Kidney (tissue), 14 donors: ENCODE measurements around the gene TRPV2. TPM values are rescaled to one million over a fixed set of nuclear protein-coding genes. Genes with fewer than 3 reads are reported as not detected.
"Not testable (repeated sequence)": the region's sequence is repeated elsewhere in the genome, so short reads cannot be mapped to it uniquely, and the experiment has no call there.

Experiments used
- DNase-seq, 5 donors: peaks; one replicate each; pipeline ENCODE4 v3.0.0-alpha.2; 2013 to 2020
- FAIRE-seq: peaks from 2 replicates; lab custom pipeline; 2012; peaks lifted over from hg19 to GRCh38; lab: Jason Lieb, UNC
- H3K27ac ChIP-seq, 2 donors: one replicate each; pipeline ENCODE4 v1.7.0; 2013; ENCODE audit warnings: low read depth in 2 of 2, low read length in 2 of 2, inconsistent platforms in 1 of 2
- H3K27me3 ChIP-seq: one replicate; pipeline ENCODE4 v1.7.1; 2013; ENCODE audit warnings: low read length, inconsistent platforms; ENCODE audit not compliant: control insufficient read depth, insufficient read depth
- H3K36me3 ChIP-seq, 3 donors: one replicate each; pipeline versions ENCODE4 v1.7.0 to v1.7.1; 2013; ENCODE audit warnings: low read length in 3 of 3, control low read depth in 1 of 3, inconsistent platforms in 1 of 3; ENCODE audit not compliant: insufficient read depth in 3 of 3, control insufficient read depth in 2 of 3
- H3K4me1 ChIP-seq, 3 donors: one replicate each; pipeline versions ENCODE4 v1.7.0 to v1.7.1; 2013; ENCODE audit warnings: low read length in 3 of 3, inconsistent platforms in 1 of 3, low read depth in 1 of 3; ENCODE audit not compliant: control insufficient read depth in 2 of 3, insufficient read depth in 2 of 3
- H3K4me3 ChIP-seq, 3 donors: one replicate each; pipeline versions ENCODE4 v1.7.0 to v1.8.1; 2013; ENCODE audit warnings: low read length in 3 of 3, control low read depth in 1 of 3, inconsistent platforms in 1 of 3
- H3K9ac ChIP-seq, 3 donors: one replicate each; pipeline versions ENCODE4 v1.7.0 to v1.7.1; 2013; ENCODE audit warnings: low read length in 3 of 3, control low read depth in 1 of 3, inconsistent platforms in 1 of 3
- H3K9me3 ChIP-seq, 3 donors: one replicate each; pipeline versions ENCODE4 v1.7.0 to v1.7.1; 2013; ENCODE audit warnings: low read length in 3 of 3, control low read depth in 1 of 3, inconsistent platforms in 1 of 3; ENCODE audit not compliant: control insufficient read depth in 2 of 3, insufficient read depth in 1 of 3
- intact Hi-C: fragments of 100-400 bp; cut with DNase I; formaldehyde crosslinking; loops from one replicate; pipeline ENCODE4 v1.11.1; 2022
- polyA plus RNA-seq: library from polyadenylated mRNA; stranded (reverse); fragments of 350-450 nt; fragmentation: Illumina TruSeq; extraction: RNeasy Lipid Tissue Mini Kit (QIAGEN cat#74804); gene quantifications from one replicate; pipeline ENCODE4 v1.2.3, GENCODE V29; 2014; ENCODE audit warnings: low read depth, low replicate concordance; ENCODE audit not compliant: insufficient read depth
- total RNA-seq: library from RNA; stranded (reverse); fragmentation: NEBNext Ultra II Directional; extraction: Animal tissue kit (Norgen Biotek cat#: 25700); gene quantifications from one replicate; pipeline ENCODE4 v1.2.1, GENCODE V29; 2021
- TF ChIP-seq, protein P1 (sequence below): IDR thresholded peaks from 3 replicates; pipeline ENCODE4 v1.5.1; 2012; ENCODE audit warnings: mild to moderate bottlenecking, moderate library complexity, borderline replicate concordance; ENCODE audit not compliant: insufficient read depth; ENCODE audit errors: extremely low read depth
- donor health status: control.
- donor health status: control.
- donor health status: control.
- donor health status: control.
- donor health status: control.
- donor health status: DM: yes; HTN: yes; CAD: no.
- donor health status: Normal renal cell carcinoma (clear cell type).

The TRPV2 gene
- total and polyA plus RNA-seq, 2 donors from 2014 or later = 8.6 to 18.2 TPM

DNA sequence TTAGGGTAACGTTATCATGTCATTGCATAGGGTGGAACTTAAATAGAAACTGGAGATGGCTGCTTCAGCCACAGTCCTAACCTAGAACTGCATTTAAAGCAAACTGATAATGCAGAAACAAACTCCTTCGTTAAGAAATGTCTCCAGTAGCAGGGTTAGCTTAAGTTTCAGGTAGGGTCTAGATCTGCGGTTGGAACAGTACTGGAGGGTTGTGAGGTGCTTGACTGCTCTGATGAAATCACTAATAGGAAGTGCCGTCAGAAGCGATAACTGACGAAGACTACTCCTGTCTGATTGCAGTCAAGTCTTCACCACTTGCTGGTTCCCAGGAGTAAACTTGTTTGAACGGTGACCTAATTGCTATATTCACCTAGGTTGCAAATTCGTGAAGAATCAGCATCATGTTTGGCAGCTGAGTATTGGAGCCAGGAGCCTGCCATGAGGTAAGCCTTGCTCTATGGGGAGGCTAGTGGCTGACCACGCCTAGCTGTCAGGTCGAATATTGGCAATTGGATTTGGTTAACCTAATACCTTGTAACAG, 24.5 kb downstream of the TRPV2 start:
- FAIRE-seq (no peak), DNase-seq (no peak)
- peaks cover 5 to 25% (median 15%) of the 10 kb centered on the region in 3 donors for H3K36me3 ChIP-seq
- peak overlapping the region in 1 of 2 donors; percentile 0 for H3K27ac ChIP-seq
- no peaks in the 10 kb centered on the region for H3K27me3 ChIP-seq
- H3K4me1 ChIP-seq = peaks cover 3 to 28% (median 8%) of the 10 kb centered on the region in 3 donors
- TF ChIP-seq, protein P1, sequence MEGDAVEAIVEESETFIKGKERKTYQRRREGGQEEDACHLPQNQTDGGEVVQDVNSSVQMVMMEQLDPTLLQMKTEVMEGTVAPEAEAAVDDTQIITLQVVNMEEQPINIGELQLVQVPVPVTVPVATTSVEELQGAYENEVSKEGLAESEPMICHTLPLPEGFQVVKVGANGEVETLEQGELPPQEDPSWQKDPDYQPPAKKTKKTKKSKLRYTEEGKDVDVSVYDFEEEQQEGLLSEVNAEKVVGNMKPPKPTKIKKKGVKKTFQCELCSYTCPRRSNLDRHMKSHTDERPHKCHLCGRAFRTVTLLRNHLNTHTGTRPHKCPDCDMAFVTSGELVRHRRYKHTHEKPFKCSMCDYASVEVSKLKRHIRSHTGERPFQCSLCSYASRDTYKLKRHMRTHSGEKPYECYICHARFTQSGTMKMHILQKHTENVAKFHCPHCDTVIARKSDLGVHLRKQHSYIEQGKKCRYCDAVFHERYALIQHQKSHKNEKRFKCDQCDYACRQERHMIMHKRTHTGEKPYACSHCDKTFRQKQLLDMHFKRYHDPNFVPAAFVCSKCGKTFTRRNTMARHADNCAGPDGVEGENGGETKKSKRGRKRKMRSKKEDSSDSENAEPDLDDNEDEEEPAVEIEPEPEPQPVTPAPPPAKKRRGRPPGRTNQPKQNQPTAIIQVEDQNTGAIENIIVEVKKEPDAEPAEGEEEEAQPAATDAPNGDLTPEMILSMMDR = no peak
- intact Hi-C loops = no loop called here
- peak overlapping the region; percentile 87 to 99 (median 89) for H3K9ac ChIP-seq
- H3K4me3 ChIP-seq = peak overlapping the region; percentile 89 to 99 (median 98)
- H3K9me3 ChIP-seq = no peaks in the 10 kb centered on the region

DNA sequence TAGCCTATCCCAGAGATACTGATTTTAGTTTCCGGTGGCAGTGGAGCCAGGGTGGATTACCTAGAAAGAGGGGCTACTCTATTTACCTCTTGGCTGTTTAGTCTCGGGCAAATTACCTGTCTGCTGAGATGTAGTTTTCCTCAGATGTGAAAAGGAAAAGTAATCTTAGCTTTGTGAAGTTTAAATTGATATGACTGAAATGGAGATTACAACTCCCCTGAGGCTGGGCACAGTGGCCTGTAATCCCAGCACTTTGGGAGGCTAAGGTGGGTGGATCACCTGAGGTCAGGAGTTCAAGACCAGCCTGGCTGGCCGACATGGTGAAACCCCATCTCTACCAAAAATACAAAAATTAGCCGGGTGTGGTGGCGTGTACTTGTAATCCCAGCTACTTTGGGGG, 25.0 kb downstream of the TRPV2 start:
- intact Hi-C loops, H3K27ac ChIP-seq, DNase-seq, H3K9me3 ChIP-seq, H3K27me3 ChIP-seq, FAIRE-seq: not testable (repeated sequence)
- H3K4me3 ChIP-seq = peak overlapping the region; percentile 89 to 99 (median 98)
- peaks cover 3 to 28% (median 8%) of the 10 kb centered on the region in 3 donors for H3K4me1 ChIP-seq
- H3K9ac ChIP-seq = peak overlapping the region in 2 of 3 donors; percentile 89 to 99
- peaks cover 5 to 25% (median 15%) of the 10 kb centered on the region in 3 donors for H3K36me3 ChIP-seq

DNA sequence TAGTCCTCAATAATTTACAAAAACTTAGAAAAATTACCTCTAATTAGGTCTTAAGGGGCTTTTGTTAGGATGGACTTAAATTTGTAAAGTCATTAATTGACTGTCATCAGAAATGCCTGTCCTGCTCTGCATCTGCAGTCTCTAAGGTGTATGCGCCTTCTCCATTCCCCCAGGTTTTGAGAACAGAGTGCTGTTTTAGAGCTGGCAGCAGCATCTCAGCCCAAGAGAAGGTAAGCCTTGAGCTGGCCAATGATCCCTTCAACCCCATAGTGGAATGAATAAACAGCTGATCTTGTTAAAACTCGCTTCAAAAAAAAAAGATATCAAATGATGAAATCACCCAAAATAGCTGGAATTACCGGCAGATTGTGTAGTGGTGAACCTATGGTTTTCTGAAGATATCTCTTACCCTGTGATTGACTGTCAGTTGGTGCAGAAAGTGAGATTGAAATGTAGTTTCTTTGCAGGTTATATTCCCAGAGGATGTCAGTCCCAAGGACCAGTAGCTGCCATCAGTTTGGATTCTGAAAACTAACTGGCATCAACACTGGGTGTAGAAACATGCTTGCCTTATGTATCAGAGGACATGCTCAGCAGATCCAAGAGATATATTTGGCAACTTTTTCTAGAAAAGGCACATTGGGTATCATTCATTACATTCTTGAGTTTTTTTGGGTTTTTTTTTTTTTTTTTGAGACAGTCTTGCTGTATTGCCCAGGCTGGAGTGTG, 25.7 kb downstream of the TRPV2 start:
- H3K9ac ChIP-seq = no peak overlapping the region
- no peaks in the 10 kb centered on the region for H3K27me3 ChIP-seq
- H3K27ac ChIP-seq = no peak overlapping the region
- peak overlapping the region in 1 of 3 donors; percentile 89 for H3K4me3 ChIP-seq
- peaks cover 3 to 28% (median 8%) of the 10 kb centered on the region in 3 donors for H3K4me1 ChIP-seq
- FAIRE-seq (no peak), DNase-seq (no peak)
- intact Hi-C loops = no loop called here
- TF ChIP-seq, protein P1 = no peak
- no peaks in the 10 kb centered on the region for H3K9me3 ChIP-seq
- H3K36me3 ChIP-seq = peaks cover 5 to 25% (median 15%) of the 10 kb centered on the region in 3 donors

DNA sequence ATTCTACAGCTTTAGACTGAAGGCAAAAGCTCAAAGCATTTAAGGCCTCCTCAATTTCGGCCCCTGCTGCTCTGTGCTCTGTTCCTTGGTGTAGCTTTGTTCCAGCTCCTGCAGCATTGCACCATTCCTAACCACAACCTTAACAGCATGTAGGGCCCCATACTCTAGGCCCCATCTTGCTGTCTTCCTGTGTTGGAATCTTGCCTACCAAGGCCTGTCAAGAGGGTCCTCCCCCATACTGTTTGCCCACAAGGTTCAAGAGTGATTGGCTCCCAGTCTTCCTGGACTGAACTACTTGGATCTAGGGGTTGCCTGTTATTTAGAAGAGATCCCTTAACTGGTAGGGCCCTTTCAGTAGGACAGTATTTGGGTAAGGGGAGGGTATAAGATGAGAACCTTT, 26.8 kb downstream of the TRPV2 start:
- DNase-seq (no peak), FAIRE-seq (no peak)
- intact Hi-C loops = no loop called here
- TF ChIP-seq, protein P1 = no peak
- H3K9me3 ChIP-seq = no peaks in the 10 kb centered on the region
- no peaks in the 10 kb centered on the region for H3K27me3 ChIP-seq
- H3K36me3 ChIP-seq = peaks cover 5 to 25% (median 15%) of the 10 kb centered on the region in 3 donors
- H3K9ac ChIP-seq = no peak overlapping the region
- no peak overlapping the region for H3K4me3 ChIP-seq
- H3K27ac ChIP-seq = no peak overlapping the region
- peaks cover 3 to 28% (median 8%) of the 10 kb centered on the region in 3 donors for H3K4me1 ChIP-seq
